HepG2 (cell line): ENCODE measurements around the gene BAHCC1. TPM values are rescaled to one million over a fixed set of nuclear protein-coding genes. Genes with fewer than 3 reads are reported as not detected.
A peak's percentile ranks its signal among the peaks of the same experiment; 100 is the strongest.

Experiments used
- CEBPZ ChIP-seq: IDR thresholded peaks from 2 replicates; pipeline ENCODE4 v1.6.1; 2012; ENCODE audit warnings: low read length, improper control_type of control experiment
- ELF4 ChIP-seq: sonication (generic); formaldehyde crosslinking; IDR thresholded peaks from 2 replicates; pipeline ENCODE4 v1.5.0; 2020; ENCODE audit warnings: missing genetic modification reagents, mild to moderate bottlenecking, moderate library complexity, borderline replicate concordance
- GTF2F1 ChIP-seq: fragments of 150-350 bp; IDR thresholded peaks from 2 replicates; pipeline ENCODE4 v1.6.1; 2014; ENCODE audit warnings: low read length
- HNF4A ChIP-seq: sonication (generic); formaldehyde crosslinking; IDR thresholded peaks from 2 replicates; pipeline ENCODE4 v1.4.0; 2020; ENCODE audit warnings: missing genetic modification reagents
- JDP2 ChIP-seq: sonication (generic); formaldehyde crosslinking; IDR thresholded peaks from 2 replicates; pipeline ENCODE4 v1.8.1; 2022; ENCODE audit warnings: missing genetic modification reagents, borderline replicate concordance
- MAF1 ChIP-seq: sonication (generic); formaldehyde crosslinking; IDR thresholded peaks from 2 replicates; pipeline ENCODE4 v1.5.0; 2020; ENCODE audit warnings: missing genetic modification reagents, borderline replicate concordance
- MIXL1 ChIP-seq: IDR thresholded peaks from 2 replicates; pipeline ENCODE4 v1.6.1; 2016
- NCOR1 ChIP-seq: fragments of 200-600 bp; sonication (generic); IDR thresholded peaks from 2 replicates; pipeline ENCODE4 v1.7.0; 2017; ENCODE audit warnings: antibody characterized with exemption, low read length, borderline replicate concordance
- SALL2 ChIP-seq: sonication (generic); formaldehyde crosslinking; IDR thresholded peaks from 2 replicates; pipeline ENCODE4 v1.8.1; 2023; ENCODE audit warnings: mild to moderate bottlenecking, missing genetic modification reagents, inconsistent platforms
- SAP130 ChIP-seq: IDR thresholded peaks from 2 replicates; pipeline ENCODE4 v1.6.1; 2016; ENCODE audit warnings: low read depth
- YY1 ChIP-seq: IDR thresholded peaks from 2 replicates; pipeline ENCODE4 v1.6.1; 2011; ENCODE audit warnings: low read length, low read depth, moderate library complexity, mild to moderate bottlenecking; ENCODE audit not compliant: insufficient read depth, insufficient replicate concordance
- ZBTB33 ChIP-seq: sonication (generic); formaldehyde crosslinking; IDR thresholded peaks from 2 replicates; pipeline ENCODE4 v1.4.0; 2020; ENCODE audit warnings: missing genetic modification reagents
- ZBTB37 ChIP-seq: sonication (generic); formaldehyde crosslinking; IDR thresholded peaks from 2 replicates; pipeline ENCODE4 v1.4.0; 2020; ENCODE audit warnings: mild to moderate bottlenecking, missing genetic modification reagents
- ZC3H4 ChIP-seq: sonication (generic); formaldehyde crosslinking; IDR thresholded peaks from 2 replicates; pipeline ENCODE4 v1.4.0; 2020; ENCODE audit warnings: missing genetic modification reagents, borderline replicate concordance
- ZNF17 ChIP-seq: sonication (generic); formaldehyde crosslinking; IDR thresholded peaks from 2 replicates; pipeline ENCODE4 v1.5.0; 2020; ENCODE audit warnings: mild to moderate bottlenecking, missing genetic modification reagents
- ZNF33B ChIP-seq: sonication (generic); formaldehyde crosslinking; IDR thresholded peaks from 2 replicates; pipeline ENCODE4 v1.5.1; 2020; ENCODE audit warnings: mild to moderate bottlenecking, missing genetic modification reagents
- ZNF503 ChIP-seq: sonication (generic); formaldehyde crosslinking; IDR thresholded peaks from 2 replicates; pipeline ENCODE4 v1.4.0; 2020; ENCODE audit warnings: missing genetic modification reagents
- ZNF709 ChIP-seq: sonication (generic); formaldehyde crosslinking; IDR thresholded peaks from 2 replicates; pipeline ENCODE4 v1.5.0; 2020; ENCODE audit warnings: mild to moderate bottlenecking, missing genetic modification reagents
- ZNF768 ChIP-seq: sonication (generic); formaldehyde crosslinking; IDR thresholded peaks from 2 replicates; pipeline ENCODE4 v1.4.0; 2020; ENCODE audit warnings: missing genetic modification reagents
- ZNF776 ChIP-seq: sonication (generic); formaldehyde crosslinking; IDR thresholded peaks from 2 replicates; pipeline ENCODE4 v1.4.0; 2020; ENCODE audit warnings: mild to moderate bottlenecking, missing genetic modification reagents
- ZSCAN21 ChIP-seq: sonication (generic); formaldehyde crosslinking; IDR thresholded peaks from 2 replicates; pipeline ENCODE4 v1.8.0; 2022; ENCODE audit warnings: mild to moderate bottlenecking, missing genetic modification reagents, moderate library complexity, borderline replicate concordance
- polyA plus RNA-seq, 8 experiments: library from polyadenylated mRNA; depleted of rRNA in 3 of 8; stranded (reverse) in 7 of 8; unstranded in 1 of 8; fragments of >200 nt; fragmentation: Illumina TruSeq in 4 of 8; extraction: Trizol in 4 of 8; gene quantifications; 2 replicates each; pipeline versions ENCODE4 v1.2.1 to v1.2.3, GENCODE V29; 2011 to 2016; ENCODE audit warnings: low read depth in 4 of 8, missing spikeins in 1 of 8, mixed read lengths in 1 of 8; ENCODE audit not compliant: insufficient read depth in 1 of 8
- total RNA-seq, 5 experiments: library from RNA; depleted of rRNA; stranded (reverse); fragments of >200 nt; fragmentation: Illumina TruSeq; extraction: Trizol; gene quantifications; 2 replicates each; pipeline ENCODE4 v1.2.3, GENCODE V29; 2016; ENCODE audit warnings: low read depth in 1 of 5

Gene BAHCC1
- total and polyA plus RNA-seq, 2 of the 13 experiments (the other 11 are each of a cell fraction or from before 2014, with no cell fraction given) = 1.4 to 1.7 TPM

- TF ChIP-seq ZBTB37 (CRISPR knock-in tag) (no peak), ZNF709 (CRISPR knock-in tag) (no peak), ZC3H4 (no peak), ZBTB33 (CRISPR knock-in tag) (no peak), ZNF768 (peak; percentile 11; the same call in 1 of the 2 replicates), GTF2F1 (no peak), ZNF503 (CRISPR knock-in tag) (peak; percentile 74; the same call in 1 of the 2 replicates), ZNF776 (no peak), SALL2 (no peak), YY1 (no peak), HNF4A (CRISPR knock-in tag) (peak; percentile 29; the same call in 1 of the 2 replicates), ZNF17 (CRISPR knock-in tag) (no peak), ELF4 (CRISPR knock-in tag) (no peak), CEBPZ (no peak), MAF1 (CRISPR knock-in tag) (no peak), MIXL1 (CRISPR knock-in tag) (no peak), ZSCAN21 (CRISPR knock-in tag) (no peak), ZNF33B (CRISPR knock-in tag) (0 out of 2 replicates have a peak, but pooled peaks have one; percentile 49), SAP130 (CRISPR knock-in tag) (peak; percentile 77; the same call in 1 of the 2 replicates), NCOR1 (peak; percentile 80), JDP2 (CRISPR knock-in tag) (no peak)
Measured at GRCh38 chr17:81397314-81398175, 2.3 kb downstream of the BAHCC1 start (continued).
